GM23248 (cell line): ENCODE measurements around the gene CNTN4.

Experiments used
- EZH2 ChIP-seq: fragments of 200-600 bp; sonication (generic); IDR thresholded peaks from 2 replicates; pipeline ENCODE4 v1.6.1; 2018; ENCODE audit warnings: antibody characterized with exemption, mild to moderate bottlenecking; ENCODE audit not compliant: insufficient read depth, poor library complexity, severe bottlenecking
- EZH2phosphoT487 ChIP-seq: fragments of 200-600 bp; sonication (generic); IDR thresholded peaks from 2 replicates; pipeline ENCODE4 v1.6.1; 2018; ENCODE audit warnings: antibody characterized with exemption, moderate library complexity, mild to moderate bottlenecking, low read depth; ENCODE audit not compliant: insufficient read depth

DNA sequence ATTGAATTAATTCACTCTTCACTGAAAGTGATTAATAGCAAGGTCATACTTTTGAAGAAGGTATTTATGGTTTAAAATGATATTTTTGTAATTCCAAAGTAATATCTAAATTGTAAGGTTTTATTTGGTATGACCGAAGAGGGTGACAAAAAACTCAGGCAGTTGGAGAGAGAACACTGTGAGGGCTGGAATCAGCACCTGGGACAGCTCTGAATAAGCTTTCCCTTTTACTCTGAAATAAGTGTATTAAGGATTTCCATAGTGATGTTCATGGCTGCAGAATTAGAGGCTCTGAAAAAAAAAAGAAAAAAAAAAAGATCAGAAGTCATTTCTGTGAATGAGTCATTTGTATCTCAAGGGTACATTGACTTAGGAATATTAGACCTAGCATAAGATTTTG, 712.1 kb downstream of the CNTN4 start:
- no peak for TF ChIP-seq EZH2phosphoT487
- no peak for TF ChIP-seq EZH2
